OCI-LY1 (cell line): ENCODE measurements around the gene OTOR.

Source experiments
- H2AFZ ChIP-seq: fragments of 200-600 bp; sonication (generic), shearing (Covaris generic); 2 replicates; pipeline ENCODE4 v1.6.0; 2014; ENCODE audit warnings: antibody characterized with exemption, mild to moderate bottlenecking, low read length
- H3F3A ChIP-seq: fragments of 200-600 bp; sonication (generic), shearing (Covaris generic); 2 replicates; pipeline ENCODE4 v1.6.0; 2014; ENCODE audit warnings: mild to moderate bottlenecking, antibody characterized with exemption, low read length, moderate library complexity; ENCODE audit not compliant: insufficient read depth
- H3K27ac ChIP-seq: fragments of 200-600 bp; sonication (generic); 2 replicates; pipeline ENCODE4 v1.5.1; 2014; ENCODE audit warnings: low read length, mixed run types, mild to moderate bottlenecking, low read depth; ENCODE audit not compliant: poor library complexity, severe bottlenecking
- H3K27me3 ChIP-seq: fragments of 200-600 bp; sonication (generic); 2 replicates; pipeline ENCODE4 v1.6.0; 2014; ENCODE audit warnings: antibody characterized with exemption, mild to moderate bottlenecking, low read length, moderate library complexity; ENCODE audit not compliant: insufficient read depth
- H3K36me3 ChIP-seq: fragments of 200-600 bp; sonication (generic); 2 replicates; pipeline ENCODE4 v1.6.1; 2014; ENCODE audit warnings: mild to moderate bottlenecking, antibody characterized with exemption, low read length, moderate library complexity, mixed read lengths; ENCODE audit not compliant: insufficient read depth
- H3K4me1 ChIP-seq: fragments of 200-600 bp; sonication (generic); 2 replicates; pipeline ENCODE4 v1.5.1; 2014; ENCODE audit warnings: mild to moderate bottlenecking, low read length, moderate library complexity; ENCODE audit not compliant: insufficient read depth, severe bottlenecking
- H3K4me2 ChIP-seq: fragments of 200-600 bp; sonication (generic), shearing (Covaris generic); 2 replicates; pipeline ENCODE4 v1.6.1; 2014; ENCODE audit warnings: low read length
- H3K4me3 ChIP-seq: fragments of 200-600 bp; sonication (generic); 2 replicates; pipeline ENCODE4 v1.5.1; 2014; ENCODE audit warnings: low read length, low read depth, mild to moderate bottlenecking, mixed read lengths; ENCODE audit not compliant: poor library complexity, severe bottlenecking
- H3K79me2 ChIP-seq: fragments of 200-600 bp; shearing (Covaris generic); 2 replicates; pipeline ENCODE4 v1.6.1; 2016; ENCODE audit warnings: mixed run types, low read length, mixed read lengths; ENCODE audit not compliant: insufficient read depth
- H3K9ac ChIP-seq: fragments of 200-600 bp; sonication (generic), shearing (Covaris generic); 2 replicates; pipeline ENCODE4 v1.6.1; 2014; ENCODE audit warnings: mild to moderate bottlenecking, low read length, mixed read lengths
- H3K9me2 ChIP-seq: fragments of 200-600 bp; sonication (generic), shearing (Covaris generic); 2 replicates; pipeline ENCODE4 v1.6.1; 2014; ENCODE audit warnings: low read depth, mild to moderate bottlenecking, low read length, mixed read lengths
- H3K9me3 ChIP-seq: fragments of 200-600 bp; shearing (Covaris generic); 2 replicates; pipeline ENCODE4 v1.6.1; 2014; ENCODE audit warnings: low read length, mixed read lengths
- H4K20me1 ChIP-seq: fragments of 200-600 bp; sonication (generic), shearing (Covaris generic); 2 replicates; pipeline ENCODE4 v1.6.0; 2016; ENCODE audit warnings: mild to moderate bottlenecking, low read length; ENCODE audit not compliant: insufficient read depth
- EZH2 ChIP-seq: fragments of 200-600 bp; sonication (generic), shearing (Covaris generic); IDR thresholded peaks from 2 replicates; pipeline ENCODE4 v1.8.0; 2017; ENCODE audit warnings: borderline replicate concordance, mixed run types, mild to moderate bottlenecking, antibody characterized with exemption, low read length, moderate library complexity, mixed read lengths
- TF ChIP-seq, protein P1 (sequence below): fragments of 200-600 bp; sonication (generic), shearing (Covaris generic); IDR thresholded peaks from 2 replicates; pipeline ENCODE4 v1.5.1; 2017; ENCODE audit warnings: mild to moderate bottlenecking, antibody characterized with exemption, low read length, moderate library complexity, mixed read lengths

Gene OTOR

DNA sequence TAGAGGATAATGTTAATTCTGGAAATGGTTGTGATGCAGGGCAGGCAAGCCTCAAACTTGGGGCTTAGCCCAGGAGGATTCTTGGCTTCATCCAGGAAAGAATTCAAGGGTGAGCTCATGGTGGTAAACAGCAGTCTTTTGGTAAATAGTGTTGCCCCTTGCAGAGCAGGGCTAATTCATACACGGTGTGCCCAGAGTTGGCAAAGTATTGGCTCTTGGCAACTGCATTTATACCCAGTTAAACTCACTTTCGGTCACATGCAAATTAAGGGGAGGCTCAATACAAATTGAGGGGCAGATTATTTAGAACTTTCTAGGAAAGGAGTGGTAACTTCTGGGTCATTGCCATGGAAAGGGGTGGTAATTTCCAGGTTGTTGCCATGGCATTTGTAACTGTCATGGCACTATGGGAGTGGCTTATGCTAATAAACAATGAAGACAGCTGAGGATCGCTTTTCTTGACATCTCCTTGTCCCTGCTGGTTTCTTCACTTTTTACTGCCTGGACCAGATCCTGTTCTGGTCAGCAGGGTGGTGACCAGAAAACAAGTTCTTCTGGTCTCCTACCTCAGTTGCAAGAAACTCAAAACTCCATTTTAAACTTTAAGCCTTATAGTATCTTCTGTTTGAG lies 3.9 kb upstream of the OTOR start:
- H3K27ac ChIP-seq = no peak overlapping the region
- no peak overlapping the region for H3K9ac ChIP-seq
- TF ChIP-seq EZH2 = no peak
- TF ChIP-seq, protein P1, sequence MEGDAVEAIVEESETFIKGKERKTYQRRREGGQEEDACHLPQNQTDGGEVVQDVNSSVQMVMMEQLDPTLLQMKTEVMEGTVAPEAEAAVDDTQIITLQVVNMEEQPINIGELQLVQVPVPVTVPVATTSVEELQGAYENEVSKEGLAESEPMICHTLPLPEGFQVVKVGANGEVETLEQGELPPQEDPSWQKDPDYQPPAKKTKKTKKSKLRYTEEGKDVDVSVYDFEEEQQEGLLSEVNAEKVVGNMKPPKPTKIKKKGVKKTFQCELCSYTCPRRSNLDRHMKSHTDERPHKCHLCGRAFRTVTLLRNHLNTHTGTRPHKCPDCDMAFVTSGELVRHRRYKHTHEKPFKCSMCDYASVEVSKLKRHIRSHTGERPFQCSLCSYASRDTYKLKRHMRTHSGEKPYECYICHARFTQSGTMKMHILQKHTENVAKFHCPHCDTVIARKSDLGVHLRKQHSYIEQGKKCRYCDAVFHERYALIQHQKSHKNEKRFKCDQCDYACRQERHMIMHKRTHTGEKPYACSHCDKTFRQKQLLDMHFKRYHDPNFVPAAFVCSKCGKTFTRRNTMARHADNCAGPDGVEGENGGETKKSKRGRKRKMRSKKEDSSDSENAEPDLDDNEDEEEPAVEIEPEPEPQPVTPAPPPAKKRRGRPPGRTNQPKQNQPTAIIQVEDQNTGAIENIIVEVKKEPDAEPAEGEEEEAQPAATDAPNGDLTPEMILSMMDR = no peak
- H2AFZ ChIP-seq = no peak overlapping the region
- H3K79me2 ChIP-seq = no peaks in the 10 kb centered on the region
- H3K9me3 ChIP-seq = no peaks in the 10 kb centered on the region
- H3F3A ChIP-seq = no peaks in the 10 kb centered on the region
- H4K20me1 ChIP-seq = no peaks in the 10 kb centered on the region
- H3K4me1 ChIP-seq = no peaks in the 10 kb centered on the region
- no peak overlapping the region for H3K4me3 ChIP-seq
- peaks cover 32% of the 10 kb centered on the region for H3K36me3 ChIP-seq
- no peaks in the 10 kb centered on the region for H3K27me3 ChIP-seq
- no peaks in the 10 kb centered on the region for H3K9me2 ChIP-seq
- H3K4me2 ChIP-seq = no peak overlapping the region

DNA sequence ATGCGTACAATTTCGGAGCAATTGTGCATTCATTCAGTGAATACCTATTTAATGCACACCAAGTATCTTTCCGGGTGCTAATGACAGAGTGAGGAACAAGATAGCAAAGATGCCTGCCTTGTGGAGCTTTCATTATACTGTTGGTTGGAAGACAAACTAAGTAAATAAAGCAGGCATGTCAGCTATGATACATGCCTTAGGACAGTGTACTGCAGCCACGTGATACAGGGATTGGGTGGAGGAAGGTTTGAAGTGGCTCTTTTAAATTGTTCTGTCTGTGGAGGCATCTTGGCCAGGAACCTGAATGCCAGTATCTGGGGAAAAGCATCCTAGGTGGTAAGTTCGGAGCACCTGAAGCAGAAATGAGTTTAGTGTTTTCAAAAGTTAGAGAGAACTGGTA lies 3.0 kb upstream of the OTOR start:
- Histone ChIP-seq H3K4me3 (no peak overlapping the region), H3F3A (no peaks in the 10 kb centered on the region), H3K9me3 (no peaks in the 10 kb centered on the region), H3K79me2 (no peaks in the 10 kb centered on the region), H3K27ac (no peak overlapping the region), H3K4me1 (no peaks in the 10 kb centered on the region), H3K4me2 (no peak overlapping the region), H3K9me2 (no peaks in the 10 kb centered on the region), H4K20me1 (no peaks in the 10 kb centered on the region), H3K36me3 (peaks cover 23% of the 10 kb centered on the region), H3K9ac (no peak overlapping the region), H2AFZ (no peak overlapping the region), H3K27me3 (no peaks in the 10 kb centered on the region)
- TF ChIP-seq, protein P1 = no peak
- TF ChIP-seq EZH2 = no peak

DNA sequence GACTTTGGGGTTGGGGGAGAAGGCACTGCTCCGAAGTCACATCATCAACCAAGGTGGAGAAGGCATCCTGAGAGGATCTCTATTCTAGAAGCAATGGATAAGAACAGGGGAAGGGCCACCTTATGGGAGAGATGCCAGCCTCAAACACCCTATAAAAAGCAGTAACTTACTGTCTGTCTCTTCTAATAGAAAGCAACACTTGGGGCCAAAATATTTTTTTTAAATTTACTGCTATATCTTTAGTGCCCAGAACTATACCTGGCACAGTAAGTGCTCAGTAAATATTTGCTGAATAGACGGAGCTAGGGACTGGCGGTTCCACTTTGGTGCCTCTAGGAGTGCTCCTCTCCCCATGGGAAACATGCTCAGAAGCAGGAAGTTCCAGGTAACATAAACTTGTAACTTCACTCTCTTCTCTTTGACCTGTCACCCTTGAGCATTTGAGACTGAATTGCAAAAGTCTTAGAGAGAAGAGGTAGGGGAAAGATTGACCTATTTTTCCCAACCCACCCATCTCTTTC lies 807 bp upstream of the OTOR start:
- TF ChIP-seq, protein P1 = no peak
- TF ChIP-seq EZH2 = no peak
- H3K9ac ChIP-seq = no peak overlapping the region
- H3K27ac ChIP-seq = no peak overlapping the region
- peaks cover 2% of the 10 kb centered on the region; the same call in 1 of the 2 replicates for H3K36me3 ChIP-seq
- no peaks in the 10 kb centered on the region for H3K27me3 ChIP-seq
- no peaks in the 10 kb centered on the region for H3F3A ChIP-seq
- no peaks in the 10 kb centered on the region for H4K20me1 ChIP-seq
- H3K9me3 ChIP-seq = no peaks in the 10 kb centered on the region
- H3K79me2 ChIP-seq = no peaks in the 10 kb centered on the region
- H3K9me2 ChIP-seq = no peaks in the 10 kb centered on the region
- no peak overlapping the region for H2AFZ ChIP-seq
- H3K4me2 ChIP-seq = no peak overlapping the region
- H3K4me3 ChIP-seq = no peak overlapping the region
- H3K4me1 ChIP-seq = no peaks in the 10 kb centered on the region
